Measurements from ENCODE around the gene LRRC8E.

DNA sequence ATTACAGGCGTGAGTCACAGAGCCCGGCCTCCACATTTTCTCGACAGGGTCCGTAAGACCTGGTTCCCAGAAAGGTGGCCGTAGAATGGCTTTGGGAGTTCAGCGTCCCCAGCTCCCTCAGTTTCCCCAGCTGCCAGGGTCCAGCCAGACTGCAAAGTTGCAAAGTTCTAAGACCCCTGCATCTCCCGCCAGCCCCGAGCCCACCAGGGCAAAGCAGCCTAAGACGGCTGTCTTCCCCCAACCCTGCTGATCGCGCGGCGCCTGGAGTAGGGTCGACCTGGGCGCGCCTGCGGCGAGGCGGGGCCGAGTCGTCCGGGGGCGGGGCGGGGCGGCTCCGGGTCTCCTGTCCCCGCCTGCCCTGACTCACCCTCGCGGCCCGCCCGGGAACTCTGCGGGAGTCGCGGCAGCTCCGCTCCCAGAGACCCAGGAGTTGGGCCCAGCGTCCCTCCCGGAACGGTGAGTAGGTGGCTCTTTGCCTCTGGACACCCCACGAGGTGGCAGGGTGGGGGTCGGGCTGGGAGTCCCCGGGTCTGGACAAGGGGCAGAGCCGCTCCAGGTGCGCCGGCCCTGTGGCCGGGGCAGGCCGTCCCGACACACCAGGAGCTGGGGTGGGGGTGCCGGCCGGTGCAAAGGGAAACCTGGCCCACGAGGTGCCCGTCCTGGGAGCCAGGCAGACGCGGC is at the start of gene LRRC8E:
- TF ChIP-seq, protein P1, sequence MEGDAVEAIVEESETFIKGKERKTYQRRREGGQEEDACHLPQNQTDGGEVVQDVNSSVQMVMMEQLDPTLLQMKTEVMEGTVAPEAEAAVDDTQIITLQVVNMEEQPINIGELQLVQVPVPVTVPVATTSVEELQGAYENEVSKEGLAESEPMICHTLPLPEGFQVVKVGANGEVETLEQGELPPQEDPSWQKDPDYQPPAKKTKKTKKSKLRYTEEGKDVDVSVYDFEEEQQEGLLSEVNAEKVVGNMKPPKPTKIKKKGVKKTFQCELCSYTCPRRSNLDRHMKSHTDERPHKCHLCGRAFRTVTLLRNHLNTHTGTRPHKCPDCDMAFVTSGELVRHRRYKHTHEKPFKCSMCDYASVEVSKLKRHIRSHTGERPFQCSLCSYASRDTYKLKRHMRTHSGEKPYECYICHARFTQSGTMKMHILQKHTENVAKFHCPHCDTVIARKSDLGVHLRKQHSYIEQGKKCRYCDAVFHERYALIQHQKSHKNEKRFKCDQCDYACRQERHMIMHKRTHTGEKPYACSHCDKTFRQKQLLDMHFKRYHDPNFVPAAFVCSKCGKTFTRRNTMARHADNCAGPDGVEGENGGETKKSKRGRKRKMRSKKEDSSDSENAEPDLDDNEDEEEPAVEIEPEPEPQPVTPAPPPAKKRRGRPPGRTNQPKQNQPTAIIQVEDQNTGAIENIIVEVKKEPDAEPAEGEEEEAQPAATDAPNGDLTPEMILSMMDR (IDR thresholded peaks at IDR 0.05; ENCODE audit: low read depth, low read length): no peak
- no peak for TF ChIP-seq MYC (IDR thresholded peaks at IDR 0.05; ENCODE audit: low read depth, low read length)
